ENCODE data around the gene LGALS9.
"Not testable (repeated sequence)": the region's sequence is repeated elsewhere in the genome, so short reads cannot be mapped to it uniquely, and the experiment has no call there.

LGALS9 gene

DNA sequence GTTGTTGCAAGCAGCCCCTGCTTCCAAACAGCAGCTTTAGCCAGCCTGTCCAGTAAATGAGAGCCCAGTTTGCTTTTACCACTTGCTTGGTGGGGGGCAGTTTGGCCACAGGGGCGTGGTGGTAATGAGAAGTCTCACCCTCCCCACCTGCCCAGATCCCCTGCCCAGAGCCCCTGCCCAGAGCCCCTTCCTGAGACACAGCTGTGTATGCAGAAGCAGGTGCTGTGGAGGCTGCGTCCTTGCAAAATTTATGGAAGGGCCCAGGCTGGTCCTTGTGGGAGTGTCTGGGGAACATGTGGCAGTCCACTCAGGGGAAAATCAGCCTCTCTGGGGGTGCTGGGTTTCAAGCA, 27.6 kb upstream of the LGALS9 start:
- no peak for DNase-seq (ENCODE audit: low spot score)

DNA sequence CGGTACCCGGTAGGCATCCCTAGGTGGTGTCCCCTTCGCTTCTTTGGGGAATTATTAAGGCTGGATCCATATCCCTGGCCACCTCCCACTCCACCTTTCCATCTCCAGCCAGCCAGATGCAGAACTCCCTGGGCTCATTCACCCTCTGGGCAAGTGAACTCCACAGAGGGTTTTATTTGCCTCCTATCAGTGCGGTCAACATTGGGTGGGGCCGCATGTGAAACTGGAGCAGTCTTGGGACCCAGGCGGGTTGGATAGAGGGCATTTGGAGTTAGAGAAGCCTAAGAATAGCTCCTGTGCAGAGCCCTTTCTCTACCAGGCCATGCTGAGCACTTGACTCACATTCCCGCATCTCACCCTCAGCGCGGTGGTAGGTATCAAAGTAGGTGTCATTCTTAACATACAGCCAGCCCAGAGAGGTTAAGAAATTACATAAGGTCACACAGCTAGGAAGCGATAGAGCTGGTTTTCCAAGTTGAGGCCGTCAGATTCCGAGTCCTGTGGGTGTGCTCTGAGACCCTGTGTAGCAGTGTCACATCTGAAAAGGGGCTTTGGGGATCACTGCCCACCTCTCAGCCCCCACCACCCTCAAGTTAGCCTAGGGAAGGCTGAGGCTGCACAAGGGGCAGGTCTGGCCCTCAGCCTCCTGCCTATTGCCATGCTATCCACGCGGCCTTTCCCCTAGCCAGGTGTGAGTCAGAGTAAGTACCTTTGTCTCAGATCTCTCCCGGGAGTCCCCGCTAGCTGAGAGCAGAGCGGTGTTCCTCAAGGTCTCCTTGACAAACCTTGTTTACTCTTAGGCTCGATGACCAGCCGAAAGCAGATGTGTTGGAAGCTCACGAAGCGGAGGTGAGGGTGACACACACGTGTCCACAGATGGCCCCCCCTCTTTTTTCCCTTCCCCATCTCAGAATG, 26.9 kb upstream of the LGALS9 start:
- DNase-seq (ENCODE audit: low spot score): no peak

DNA sequence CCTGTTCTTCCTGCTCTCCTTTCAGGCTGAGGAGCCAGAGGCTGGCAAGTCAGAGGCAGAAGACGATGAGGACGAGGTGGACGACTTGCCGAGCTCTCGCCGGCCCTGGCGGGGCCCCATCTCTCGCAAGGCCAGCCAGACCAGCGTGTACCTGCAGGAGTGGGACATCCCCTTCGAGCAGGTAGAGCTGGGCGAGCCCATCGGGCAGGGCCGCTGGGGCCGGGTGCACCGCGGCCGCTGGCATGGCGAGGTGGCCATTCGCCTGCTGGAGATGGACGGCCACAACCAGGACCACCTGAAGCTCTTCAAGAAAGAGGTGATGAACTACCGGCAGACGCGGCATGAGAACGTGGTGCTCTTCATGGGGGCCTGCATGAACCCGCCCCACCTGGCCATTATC, 25.6 kb upstream of the LGALS9 start:
- DNase-seq (ENCODE audit: low spot score): no peak

DNA sequence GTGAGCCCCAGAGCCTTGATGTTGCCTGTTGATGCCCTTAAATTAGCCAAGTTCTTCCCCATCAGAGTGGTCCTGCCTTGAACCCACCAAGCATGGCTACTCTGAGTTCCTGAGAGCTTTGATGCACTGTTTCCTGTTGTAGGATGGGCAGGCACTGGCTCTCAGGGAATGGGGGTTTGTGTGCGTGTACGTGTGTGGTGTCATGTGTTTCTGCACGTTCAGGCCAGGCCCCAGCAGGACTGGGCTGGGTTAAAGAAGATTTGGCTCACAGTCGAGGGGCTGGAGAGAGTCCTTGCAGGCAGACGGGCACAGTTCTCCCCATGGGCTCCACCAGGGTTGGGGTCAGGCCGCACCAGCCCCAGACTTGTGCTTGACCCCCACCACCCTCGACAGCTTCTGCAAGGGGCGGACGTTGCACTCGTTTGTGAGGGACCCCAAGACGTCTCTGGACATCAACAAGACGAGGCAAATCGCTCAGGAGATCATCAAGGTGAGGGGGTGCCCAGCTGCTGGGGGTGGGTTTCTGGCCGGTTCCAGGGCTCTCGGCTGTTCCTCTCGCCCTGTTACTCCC, 23.4 kb upstream of the LGALS9 start:
- no peak for DNase-seq (ENCODE audit: low spot score)

DNA sequence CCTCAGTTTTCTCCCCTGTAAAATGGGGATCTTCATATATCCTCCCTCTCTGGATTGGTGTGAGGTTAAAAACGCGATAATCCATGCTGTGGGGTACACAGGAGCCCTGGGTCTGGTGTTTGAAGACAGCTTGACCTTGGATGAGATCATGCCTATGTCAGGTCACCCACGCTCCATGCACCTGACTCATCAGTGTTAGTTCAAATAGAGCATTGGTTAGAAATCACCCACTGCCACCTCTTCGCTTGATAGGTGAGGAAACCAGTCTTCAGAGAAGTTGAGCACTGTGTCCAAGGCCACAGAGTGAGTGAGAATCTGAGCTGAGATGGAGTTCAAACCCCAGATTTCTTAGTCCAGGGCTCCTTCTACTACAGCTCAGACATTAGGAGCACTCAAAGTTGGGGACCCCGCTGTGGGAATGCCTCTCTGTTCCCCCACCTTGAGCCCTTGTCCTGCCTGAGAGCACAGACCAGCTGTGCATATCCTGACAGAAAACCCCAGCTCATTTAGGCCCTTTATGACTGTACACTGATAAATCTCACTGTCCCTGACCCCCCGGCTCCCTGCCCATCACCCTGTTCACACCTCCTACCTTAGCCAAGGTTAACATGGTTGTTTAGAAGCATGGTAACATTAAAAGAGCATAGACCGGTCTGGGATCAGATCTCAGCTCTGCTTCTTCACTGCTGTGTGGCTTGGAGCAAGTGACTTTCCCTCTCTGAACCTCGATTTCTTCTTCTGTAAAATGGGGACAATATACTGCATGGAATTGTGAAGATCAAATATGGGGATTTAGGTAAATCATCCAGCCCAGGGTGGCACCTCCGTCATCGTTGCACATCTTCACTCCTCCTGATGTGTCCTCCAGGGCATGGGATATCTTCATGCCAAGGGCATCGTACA, 22.4 kb upstream of the LGALS9 start:
- no peak for DNase-seq (ENCODE audit: low spot score)

DNA sequence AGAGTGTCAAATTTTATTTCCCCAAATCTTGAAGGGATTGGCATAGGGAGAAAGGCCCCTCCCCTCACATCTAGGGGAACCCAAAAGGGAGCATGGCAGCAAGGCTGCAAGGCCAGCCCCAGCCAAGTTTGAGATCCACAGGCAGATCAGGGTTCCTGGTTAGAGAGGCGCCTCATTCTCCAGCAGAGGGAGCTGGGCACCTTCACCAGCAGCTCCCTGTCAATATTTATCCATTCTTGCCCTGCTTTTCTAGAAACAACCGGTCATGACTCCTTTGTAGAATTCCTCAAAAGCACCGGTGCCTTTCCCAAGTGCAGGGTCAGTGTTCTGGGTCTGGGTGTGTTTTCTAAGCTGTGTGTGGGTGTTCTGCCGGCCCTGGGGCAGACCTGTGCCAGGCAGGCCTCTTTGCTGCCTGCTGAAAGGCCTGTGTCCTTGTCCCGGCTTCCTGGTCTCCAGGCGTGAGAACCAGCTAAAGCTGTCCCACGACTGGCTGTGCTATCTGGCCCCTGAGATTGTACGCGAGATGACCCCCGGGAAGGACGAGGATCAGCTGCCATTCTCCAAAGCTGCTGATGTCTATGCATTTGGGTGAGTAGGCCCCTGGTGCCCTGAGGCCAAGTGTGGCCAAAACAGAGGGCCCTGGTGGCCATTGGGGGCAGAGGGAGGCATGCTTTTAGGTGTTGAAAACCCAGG, 21.2 kb upstream of the LGALS9 start:
- peak; percentile 60 for DNase-seq (ENCODE audit: low spot score)

DNA sequence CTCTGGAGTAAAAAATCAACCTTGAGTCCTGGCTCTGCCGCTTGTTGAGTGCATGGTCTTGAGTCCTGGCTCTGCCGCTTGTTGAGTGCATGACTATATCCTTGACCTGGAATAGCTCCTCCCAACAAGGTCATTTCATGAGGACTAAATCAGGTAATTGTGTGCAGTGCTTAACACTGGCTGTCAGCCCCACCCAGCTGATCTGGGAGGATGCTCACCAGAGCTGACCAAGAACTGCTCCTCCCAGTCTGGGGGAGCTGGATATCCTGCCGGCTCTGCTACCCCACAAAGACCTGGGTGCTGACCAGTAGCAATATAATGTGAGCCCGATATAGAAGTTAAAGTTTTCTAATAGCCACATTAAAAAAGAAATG, 20.7 kb upstream of the LGALS9 start:
- DNase-seq (ENCODE audit: low spot score): no peak

DNA sequence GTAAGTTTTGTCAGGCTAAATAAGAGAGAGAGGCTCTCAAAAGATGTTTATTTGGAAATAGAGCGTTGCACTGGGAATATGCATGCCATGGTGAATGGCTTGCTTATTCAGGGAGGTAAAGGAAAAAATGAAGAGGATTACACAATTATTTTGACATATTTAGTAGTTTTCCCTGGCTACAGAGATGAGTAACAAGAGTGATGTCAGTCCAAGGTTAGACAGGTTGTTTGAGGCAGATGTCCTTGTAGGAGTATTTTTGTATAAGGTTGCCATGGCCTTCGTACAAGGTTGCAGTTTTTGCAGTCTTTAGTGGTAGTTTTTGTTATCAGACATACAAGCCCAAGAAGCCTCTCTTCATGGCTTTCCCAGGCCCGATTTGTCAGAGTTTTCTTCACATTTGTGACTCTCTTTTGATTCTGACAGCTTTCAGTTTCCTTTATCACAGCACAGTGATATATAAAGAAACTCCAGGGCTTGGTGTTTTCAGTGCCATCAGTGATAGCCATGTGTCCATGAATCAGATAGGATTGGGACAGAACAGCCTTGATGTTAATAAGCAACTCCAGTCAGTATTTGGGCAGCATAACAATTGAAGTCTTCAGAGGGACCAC, 18.7 kb upstream of the LGALS9 start:
- DNase-seq (ENCODE audit: low spot score): no peak

DNA sequence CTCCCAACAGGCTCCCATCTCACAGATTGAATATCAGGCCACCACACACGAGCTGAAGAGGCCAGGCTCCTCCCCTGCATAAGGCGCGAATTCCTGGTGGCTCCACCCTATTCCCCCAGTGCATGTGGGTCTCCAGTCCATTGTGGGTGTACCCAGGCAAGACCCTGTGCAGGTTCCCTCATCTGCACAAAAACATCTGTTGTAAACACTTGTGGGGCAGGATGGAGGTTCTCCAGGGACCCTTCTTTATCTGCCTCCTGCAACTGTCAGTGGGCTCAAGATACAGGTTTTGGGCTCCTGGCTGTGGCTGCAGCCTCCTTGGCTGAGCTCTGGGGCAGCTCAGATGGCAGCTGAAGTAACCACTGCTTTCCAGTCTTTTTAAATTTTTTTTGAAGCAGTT, 17.6 kb upstream of the LGALS9 start:
- no peak for DNase-seq (ENCODE audit: low spot score)

DNA sequence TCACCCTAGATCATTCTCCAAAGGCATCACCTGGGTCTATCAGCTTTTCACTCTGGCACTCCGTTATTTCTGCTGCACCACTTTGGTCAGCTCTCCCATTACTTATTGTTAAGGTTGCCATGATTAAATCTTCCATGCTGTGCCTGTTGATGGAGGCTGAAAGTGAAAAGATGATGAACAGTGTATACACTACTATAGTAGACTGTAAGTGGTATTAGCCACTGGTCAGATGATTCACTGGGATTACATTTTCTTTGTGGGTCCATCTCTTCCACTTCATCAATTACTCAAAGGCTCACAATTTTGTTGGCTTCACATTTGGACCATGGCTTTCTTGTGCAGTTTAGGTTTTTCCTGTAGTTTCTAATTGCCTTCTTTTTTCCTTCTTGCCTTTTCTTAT, 15.9 kb upstream of the LGALS9 start:
- no peak for DNase-seq (ENCODE audit: low spot score)

DNA sequence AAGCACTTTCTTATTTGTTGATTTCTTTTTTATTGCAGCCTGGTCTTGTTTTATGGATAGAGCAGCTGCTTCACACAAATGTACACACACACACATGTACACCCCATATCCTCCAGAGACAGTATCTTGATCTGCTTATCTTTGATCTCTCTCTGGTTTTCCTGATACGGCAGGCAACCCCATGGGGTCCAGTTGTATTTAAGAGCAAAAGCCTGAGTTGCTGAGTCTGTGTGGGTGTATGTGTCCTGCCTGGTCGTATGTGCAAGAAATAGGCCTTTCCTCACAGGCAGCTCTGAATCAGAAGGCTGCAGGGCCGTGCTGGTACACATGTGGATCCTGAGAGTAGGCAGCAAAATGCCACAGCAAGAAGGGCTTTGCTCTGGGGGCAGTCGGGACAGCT, 14.6 kb upstream of the LGALS9 start:
- no peak for DNase-seq (ENCODE audit: low spot score)

DNA sequence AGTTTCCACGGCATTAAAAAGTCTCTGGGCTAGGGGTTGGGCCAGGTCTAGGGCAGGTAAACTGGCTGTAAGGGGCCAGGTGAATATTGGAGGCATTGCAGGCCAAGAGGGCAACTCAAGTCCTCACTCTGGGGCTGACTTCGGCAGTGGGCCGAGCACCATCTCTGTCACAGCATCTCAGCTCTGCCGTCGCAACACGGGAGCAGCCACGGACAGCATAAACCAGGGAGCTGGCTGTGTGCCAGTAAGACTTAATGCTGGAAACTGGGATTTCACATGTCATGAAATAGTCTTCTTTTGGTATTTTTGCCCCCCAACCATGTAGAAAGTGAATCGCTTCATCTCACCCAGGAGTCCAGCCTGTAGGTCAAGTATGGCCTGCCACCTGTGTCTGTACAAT, 12.6 kb upstream of the LGALS9 start:
- no peak for DNase-seq (ENCODE audit: low spot score)

DNA sequence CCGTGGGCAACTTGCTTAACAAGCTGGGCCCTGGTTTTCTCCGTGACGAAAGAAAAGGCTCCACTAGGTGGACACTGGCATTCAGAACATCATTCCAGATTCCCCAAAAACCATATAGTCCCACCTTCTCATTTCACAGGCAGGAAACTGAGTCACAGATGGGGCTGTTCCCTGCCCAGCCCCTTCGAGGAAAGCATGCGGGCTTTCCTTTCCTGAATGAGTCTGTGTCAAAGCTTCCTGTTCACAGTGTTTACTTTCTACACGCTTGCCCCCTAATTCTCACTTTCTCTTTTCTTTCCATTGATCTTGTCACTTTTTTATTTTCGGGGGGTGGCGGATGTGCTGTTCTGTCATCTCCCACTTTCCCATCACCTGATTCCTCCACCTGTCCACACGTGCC, 10.3 kb upstream of the LGALS9 start:
- no peak for DNase-seq (ENCODE audit: low spot score)

DNA sequence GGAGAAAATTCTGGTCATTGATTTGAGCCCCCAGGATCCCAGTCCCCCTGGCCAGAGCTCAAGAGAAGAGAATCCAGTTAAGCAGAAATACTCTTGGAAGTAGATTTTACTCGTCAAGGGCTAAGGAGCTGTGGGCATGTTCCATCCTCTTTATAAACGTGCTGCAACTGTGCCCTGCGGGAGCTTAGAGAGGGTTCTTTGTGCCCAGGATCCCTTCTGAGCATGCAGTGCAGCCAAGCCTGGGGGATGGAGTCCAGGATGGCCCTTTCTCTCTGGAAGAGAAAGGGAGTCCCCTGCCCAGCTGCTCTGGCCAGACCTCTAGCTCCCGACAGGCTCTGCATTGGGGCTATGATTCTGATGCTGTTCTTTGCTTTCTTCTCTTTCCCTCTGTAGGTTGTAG, 9.5 kb upstream of the LGALS9 start:
- peak; percentile 58 for DNase-seq (ENCODE audit: low spot score)

DNA sequence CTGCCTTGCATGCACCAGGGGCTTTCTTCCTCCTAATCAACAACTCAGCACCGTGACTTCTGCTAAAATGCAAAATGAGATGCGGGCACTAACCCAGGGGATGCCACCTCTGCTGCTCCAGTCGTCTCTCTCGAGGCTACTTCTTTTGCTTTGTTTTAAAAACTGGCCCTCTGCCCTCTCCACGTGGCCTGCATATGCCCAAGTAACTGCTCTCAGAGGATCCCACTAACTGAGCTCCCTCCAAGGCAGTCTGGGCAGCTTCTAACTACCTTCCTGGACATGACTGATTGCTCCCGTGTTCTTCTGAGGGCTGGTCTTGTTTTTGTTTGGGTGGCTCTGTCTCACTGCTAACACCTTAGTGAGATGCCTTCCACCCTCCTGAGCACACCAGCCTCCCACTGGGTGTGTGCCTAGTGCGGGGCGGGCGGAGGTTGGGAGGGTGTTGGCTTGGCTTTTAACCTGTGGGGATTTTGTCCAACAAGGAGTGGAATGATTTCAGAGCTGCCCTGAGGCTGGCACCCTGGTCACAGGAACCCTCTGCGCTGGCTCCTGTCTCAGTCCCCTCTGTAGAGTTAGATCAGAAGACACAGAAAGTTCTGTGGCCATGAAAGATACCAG, 8.9 kb upstream of the LGALS9 start:
- no peak for DNase-seq (ENCODE audit: low spot score)

DNA sequence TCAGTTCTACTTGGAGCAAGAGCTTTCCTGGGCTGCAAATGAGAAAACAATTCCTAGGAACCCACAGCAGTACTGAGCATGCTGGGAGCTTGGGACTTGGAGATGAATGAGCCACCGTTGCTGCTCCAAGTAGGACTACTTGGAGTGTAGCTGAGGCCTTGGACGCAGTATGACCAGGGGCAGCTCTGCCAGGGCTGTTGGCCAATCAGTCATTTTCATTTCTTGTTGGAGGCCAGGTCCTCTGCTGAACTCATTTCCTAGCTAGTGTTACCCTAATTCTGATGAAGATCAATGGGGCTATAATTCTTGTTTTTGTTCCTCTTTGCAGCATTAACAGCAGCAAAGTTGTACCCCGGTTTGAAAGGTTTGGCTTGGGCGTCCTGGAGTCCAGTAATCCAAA, 8.0 kb upstream of the LGALS9 start:
- peak; percentile 67 for DNase-seq (ENCODE audit: low spot score)

DNA sequence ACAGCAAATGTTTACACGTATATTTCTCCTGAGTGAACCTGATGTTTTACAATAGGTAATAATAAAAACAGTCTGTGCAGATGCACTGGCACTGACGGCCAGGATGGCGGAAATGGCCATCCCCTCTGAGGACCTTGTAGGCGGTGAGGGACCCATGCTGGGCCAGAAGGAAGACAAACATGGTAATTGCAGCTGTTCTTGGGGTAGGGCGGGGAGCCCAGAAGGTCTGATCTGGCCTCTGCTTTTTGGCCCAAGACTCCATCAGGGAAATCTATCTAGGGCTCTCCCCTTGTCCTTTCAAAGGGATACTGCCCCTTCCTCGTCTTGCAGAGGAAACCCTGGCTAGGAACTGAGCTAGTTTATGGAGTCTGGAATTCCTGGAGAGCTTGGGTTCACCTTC, 7.4 kb upstream of the LGALS9 start:
- no peak for DNase-seq (ENCODE audit: low spot score)

DNA sequence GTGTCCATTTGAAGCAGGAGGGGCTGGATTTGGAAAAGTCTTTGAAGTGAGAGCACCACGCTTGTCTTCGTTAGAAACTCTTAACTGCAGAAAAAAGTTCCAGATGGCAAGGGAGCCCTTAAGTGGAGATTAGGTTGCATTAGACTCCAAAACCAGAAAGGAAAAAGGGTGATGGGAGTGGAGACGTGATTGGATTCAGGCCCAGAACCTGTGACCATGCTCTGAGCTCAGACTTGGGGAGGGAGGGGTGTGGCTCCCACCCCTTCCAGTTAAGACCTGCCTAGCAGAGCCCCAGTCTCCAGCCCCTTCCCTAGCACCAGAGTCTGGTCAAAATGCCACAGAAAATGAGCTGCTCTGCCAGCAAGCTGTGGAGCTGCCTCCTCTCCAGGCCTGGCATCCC, 6.4 kb upstream of the LGALS9 start:
- DNase-seq (ENCODE audit: low spot score): no peak

DNA sequence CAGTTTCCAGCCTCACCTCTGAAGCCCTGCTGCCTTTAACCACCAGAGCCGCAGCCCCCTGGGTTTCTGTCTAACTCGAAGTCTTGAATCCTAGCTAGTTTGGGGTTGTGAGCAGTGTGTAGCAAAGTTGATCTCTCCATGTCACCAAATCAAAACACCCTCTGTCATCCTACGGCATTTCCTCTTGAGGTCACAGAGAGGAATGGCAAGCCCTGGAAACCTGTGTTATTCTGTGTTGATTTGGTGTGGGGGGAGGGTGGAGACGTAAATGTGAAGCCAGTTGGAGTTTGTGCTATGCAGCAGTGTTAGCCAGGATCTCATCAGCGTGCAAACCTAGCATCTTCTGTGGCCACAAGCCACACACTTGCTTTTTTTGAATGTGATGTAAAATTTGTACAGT, 5.1 kb upstream of the LGALS9 start:
- no peak for DNase-seq (ENCODE audit: low spot score)

DNA sequence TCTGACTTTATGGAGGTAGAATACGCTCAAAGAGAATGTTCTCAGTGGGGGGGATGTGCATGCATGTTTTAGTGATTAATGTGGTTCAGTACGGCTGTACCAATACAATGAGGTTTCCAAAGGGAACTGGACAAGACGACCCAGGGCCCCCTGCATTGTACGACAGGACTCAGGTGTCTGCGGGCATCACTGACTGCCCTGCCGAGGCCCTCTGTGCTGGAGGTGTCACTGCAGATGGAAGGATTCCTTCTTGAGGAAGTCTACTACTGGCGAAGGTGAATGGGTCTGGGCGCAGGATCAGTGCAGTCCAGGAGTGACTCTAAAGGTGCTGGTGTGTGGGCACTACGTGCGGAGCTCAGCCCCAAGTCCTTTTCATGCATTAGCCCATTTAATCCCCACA, 3.5 kb upstream of the LGALS9 start:
- no peak for DNase-seq (ENCODE audit: low spot score)

DNA sequence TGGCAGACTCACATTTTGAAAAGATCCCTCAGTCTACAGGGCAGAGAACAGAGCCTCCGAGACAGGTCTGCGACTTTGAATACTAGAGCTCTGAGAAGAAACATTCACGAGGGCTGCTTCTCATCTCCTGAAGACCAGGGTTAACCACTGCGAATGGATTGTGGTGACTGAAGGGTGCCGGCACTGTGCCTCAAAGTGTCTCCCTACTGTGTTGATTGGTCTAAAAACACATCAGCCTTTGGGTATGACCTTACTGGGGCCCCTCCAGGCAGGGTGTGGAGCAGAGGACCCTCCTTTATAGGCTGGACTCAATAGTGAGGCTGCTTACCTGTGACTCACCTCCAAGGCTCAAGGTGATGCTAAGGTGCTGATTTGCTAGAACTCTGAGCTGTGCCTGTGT, 2.6 kb upstream of the LGALS9 start:
- no peak for DNase-seq (ENCODE audit: low spot score)

DNA sequence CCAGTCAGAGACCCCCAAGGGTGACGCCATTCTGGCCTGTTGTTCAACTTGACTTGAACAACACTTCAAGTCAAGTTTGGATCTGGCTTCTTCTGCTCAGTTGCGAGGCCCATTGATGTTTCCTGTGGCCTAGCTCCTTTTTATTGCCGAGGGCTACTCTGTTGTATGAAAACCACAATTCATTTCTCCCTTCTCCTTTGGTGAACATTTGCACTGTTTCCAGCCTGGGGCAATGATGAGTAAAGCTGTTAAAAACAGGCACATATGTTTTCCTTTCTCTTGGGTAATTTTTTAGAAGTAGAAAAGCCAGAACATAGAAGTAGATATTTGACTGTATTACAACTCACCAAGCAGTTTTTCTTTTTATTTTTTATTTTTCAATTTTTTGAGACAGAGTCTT, 1.7 kb upstream of the LGALS9 start:
- not testable (repeated sequence) for DNase-seq (ENCODE audit: low spot score)

Measured in Ammon's horn (tissue), 1 donor.